Muscle layer of duodenum (tissue), 2 donors: ENCODE data around the gene TJAP1.
A peak's percentile ranks its signal among the peaks of the same experiment; 100 is the strongest.
"Not testable (repeated sequence)": the region's sequence is repeated elsewhere in the genome, so short reads cannot be mapped to it uniquely, and the experiment has no call there.

Source experiments
- H3K27ac ChIP-seq: one replicate; pipeline ENCODE4 v1.7.0; 2013; ENCODE audit warnings: mild to moderate bottlenecking, low read length
- H3K27me3 ChIP-seq: one replicate; pipeline ENCODE4 v1.7.0; 2013; ENCODE audit warnings: low read depth, mild to moderate bottlenecking, control low read depth, low read length
- H3K36me3 ChIP-seq, 2 donors: one replicate each; pipeline ENCODE4 v1.7.0; 2013; ENCODE audit warnings: low read length in 2 of 2, control low read depth in 1 of 2, mild to moderate bottlenecking in 1 of 2; ENCODE audit not compliant: insufficient read depth in 2 of 2, control insufficient read depth in 1 of 2
- H3K4me1 ChIP-seq, 2 donors: one replicate each; pipeline ENCODE4 v1.7.0; 2013; ENCODE audit warnings: low read length in 2 of 2, mild to moderate bottlenecking in 2 of 2, control low read depth in 1 of 2, moderate library complexity in 1 of 2; ENCODE audit not compliant: insufficient read depth in 2 of 2, control insufficient read depth in 1 of 2
- H3K4me3 ChIP-seq, 2 donors: one replicate each; pipeline ENCODE4 v1.7.0; 2013; ENCODE audit warnings: low read length in 2 of 2, low read depth in 1 of 2, mild to moderate bottlenecking in 1 of 2
- H3K9me3 ChIP-seq, 2 donors: one replicate each; pipeline ENCODE4 v1.7.0; 2013; ENCODE audit warnings: low read length in 2 of 2, control low read depth in 1 of 2, mild to moderate bottlenecking in 1 of 2; ENCODE audit not compliant: control insufficient read depth in 1 of 2
- donor health status: healthy.

TJAP1 gene

GRCh38 chr6:43517505-43518357 is 40.4 kb downstream of the TJAP1 start:
- Histone ChIP-seq H3K4me1 (peaks cover 20 to 32% of the 10 kb centered on the region in 2 donors), H3K36me3 (peaks cover 48 to 54% of the 10 kb centered on the region in 2 donors), H3K27me3 (no peaks in the 10 kb centered on the region), H3K4me3 (peak overlapping the region; percentile 95 to 97), H3K9me3 (no peaks in the 10 kb centered on the region), H3K27ac (peak overlapping the region; percentile 93)

- no peaks in the 10 kb centered on the region for H3K9me3 ChIP-seq
- peaks cover 52 to 57% of the 10 kb centered on the region in 2 donors for H3K36me3 ChIP-seq
- H3K27me3 ChIP-seq, result no peaks in the 10 kb centered on the region
- no peak overlapping the region for H3K4me3 ChIP-seq
- H3K27ac ChIP-seq, result no peak overlapping the region
- peaks cover 15 to 26% of the 10 kb centered on the region in 2 donors for H3K4me1 ChIP-seq
Measured at GRCh38 chr6:43520097-43520496, 42.7 kb downstream of the TJAP1 start.

GRCh38 chr6:43521836-43522235 is 44.5 kb downstream of the TJAP1 start:
- no peaks in the 10 kb centered on the region for H3K27me3 ChIP-seq
- no peak overlapping the region for H3K27ac ChIP-seq
- no peak overlapping the region for H3K4me3 ChIP-seq
- H3K36me3 ChIP-seq, result peaks cover 66 to 74% of the 10 kb centered on the region in 2 donors
- no peaks in the 10 kb centered on the region for H3K9me3 ChIP-seq
- H3K4me1 ChIP-seq, result peaks cover 7 to 15% of the 10 kb centered on the region in 2 donors

GRCh38 chr6:43522547-43523261 is 45.3 kb downstream of the TJAP1 start:
- no peak overlapping the region for H3K27ac ChIP-seq
- no peaks in the 10 kb centered on the region for H3K27me3 ChIP-seq
- peaks cover 71 to 83% of the 10 kb centered on the region in 2 donors for H3K36me3 ChIP-seq
- H3K4me1 ChIP-seq, result peaks cover 6 to 12% of the 10 kb centered on the region in 2 donors
- H3K4me3 ChIP-seq, result no peak overlapping the region
- no peaks in the 10 kb centered on the region for H3K9me3 ChIP-seq

GRCh38 chr6:43523284-43523683 is 45.9 kb downstream of the TJAP1 start:
- Histone ChIP-seq H3K4me1 (peaks cover under 1 to 6% of the 10 kb centered on the region in 2 donors), H3K27ac (no peak overlapping the region), H3K36me3 (peaks cover 77 to 89% of the 10 kb centered on the region in 2 donors), H3K9me3 (no peaks in the 10 kb centered on the region), H3K4me3 (no peak overlapping the region), H3K27me3 (no peaks in the 10 kb centered on the region)

GRCh38 chr6:43524483-43524961 is 47.2 kb downstream of the TJAP1 start:
- H3K27ac ChIP-seq, result no peak overlapping the region
- H3K4me3 ChIP-seq, result no peak overlapping the region
- H3K9me3 ChIP-seq, result no peaks in the 10 kb centered on the region
- H3K36me3 ChIP-seq, result peaks cover 80 to 95% of the 10 kb centered on the region in 2 donors
- no peaks in the 10 kb centered on the region for H3K4me1 ChIP-seq
- H3K27me3 ChIP-seq, result no peaks in the 10 kb centered on the region

GRCh38 chr6:43532201-43532600 is 54.8 kb downstream of the TJAP1 start:
- H3K36me3 ChIP-seq, result peaks cover 43 to 51% of the 10 kb centered on the region in 2 donors
- no peaks in the 10 kb centered on the region for H3K9me3 ChIP-seq
- no peaks in the 10 kb centered on the region for H3K4me1 ChIP-seq
- H3K27ac ChIP-seq, result no peak overlapping the region
- H3K4me3 ChIP-seq, result no peak overlapping the region
- H3K27me3 ChIP-seq, result no peaks in the 10 kb centered on the region

- not testable (repeated sequence) for H3K27ac ChIP-seq, H3K4me3 ChIP-seq, H3K9me3 ChIP-seq, H3K4me1 ChIP-seq, H3K27me3 ChIP-seq
- H3K36me3 ChIP-seq, result peaks cover 13 to 25% of the 10 kb centered on the region in 2 donors
Measured at GRCh38 chr6:43538986-43539385, 61.6 kb downstream of the TJAP1 start.

GRCh38 chr6:43539409-43539808 is 62.0 kb downstream of the TJAP1 start:
- H3K36me3 ChIP-seq, result peaks cover 12 to 26% of the 10 kb centered on the region in 2 donors
- H3K4me3 ChIP-seq, H3K4me1 ChIP-seq, H3K27me3 ChIP-seq, H3K27ac ChIP-seq, H3K9me3 ChIP-seq: not testable (repeated sequence)

GRCh38 chr6:43540507-43540906 is 63.1 kb downstream of the TJAP1 start:
- no peak overlapping the region for H3K4me3 ChIP-seq
- H3K27ac ChIP-seq, result no peak overlapping the region
- peaks cover 15 to 32% of the 10 kb centered on the region in 2 donors for H3K36me3 ChIP-seq
- H3K27me3 ChIP-seq, result no peaks in the 10 kb centered on the region
- no peaks in the 10 kb centered on the region for H3K4me1 ChIP-seq
- no peaks in the 10 kb centered on the region for H3K9me3 ChIP-seq

- H3K9me3 ChIP-seq, result no peaks in the 10 kb centered on the region
- H3K4me1 ChIP-seq, result no peaks in the 10 kb centered on the region
- no peaks in the 10 kb centered on the region for H3K27me3 ChIP-seq
- H3K36me3 ChIP-seq, result peaks cover 29 to 45% of the 10 kb centered on the region in 2 donors
- H3K27ac ChIP-seq, result no peak overlapping the region
- no peak overlapping the region for H3K4me3 ChIP-seq
Measured at GRCh38 chr6:43541774-43542471, 64.6 kb downstream of the TJAP1 start.
